Endothelial cell of umbilical vein (primary cell): ENCODE measurements around the gene KAT2A. TPM values are rescaled to one million over a fixed set of nuclear protein-coding genes. Genes with fewer than 3 reads are reported as not detected.

ENCODE experiments used
- BruUV-seq: library from RNA; stranded (reverse); fragments of 400-500 nt; replicated peaks from 2 replicates; lab custom pipeline; 2021; lab: Mats Ljungman, UMichigan
- CTCF ChIA-PET: fragments of 300-600, 350-600 bp; sonication (Branson Sonifier 250); formaldehyde crosslinking; loops from one replicate; lab custom pipeline; 2021; ENCODE audit warnings: antibody characterized with exemption, inconsistent platforms; lab: Charles Lee
- POLR2A ChIA-PET: fragments of 300-600, 350-600 bp; sonication (Branson Sonifier 250); formaldehyde crosslinking; loops from one replicate; lab custom pipeline; 2021; ENCODE audit warnings: antibody characterized with exemption, inconsistent platforms; lab: Charles Lee
- DNase-seq: peaks from one replicate; pipeline ENCODE4 v3.0.0-alpha.2; 2011; ENCODE audit warnings: low read depth, low spot score
- FAIRE-seq: peaks from 2 replicates; lab custom pipeline; 2011; peaks lifted over from hg19 to GRCh38; lab: Jason Lieb, UNC
- H2AFZ ChIP-seq: 2 replicates; pipeline ENCODE4 v1.6.0; 2012; ENCODE audit warnings: low read depth, low read length, control low read depth, inconsistent platforms
- H3K27ac ChIP-seq: 2 replicates; pipeline ENCODE4 v1.5.1; 2011; ENCODE audit warnings: low read depth, mild to moderate bottlenecking, control low read depth, low read length, moderate library complexity; ENCODE audit not compliant: insufficient read depth
- H3K27me3 ChIP-seq, 2 experiments: 2 replicates each; pipeline versions ENCODE4 v1.6.0 to v1.6.1; 2011; ENCODE audit warnings: low read length in 2 of 2, mixed read lengths in 1 of 2; ENCODE audit not compliant: control insufficient read depth in 2 of 2, insufficient read depth in 2 of 2
- H3K36me3 ChIP-seq, 2 experiments: 2 replicates in 1 of 2; 3 replicates in 1 of 2; pipeline ENCODE4 v1.5.1; 2011; ENCODE audit warnings: low read length in 2 of 2, mild to moderate bottlenecking in 1 of 2, moderate library complexity in 1 of 2; ENCODE audit not compliant: control insufficient read depth in 2 of 2, insufficient read depth in 2 of 2; ENCODE audit errors: extremely low read depth in 1 of 2
- H3K4me1 ChIP-seq: 3 replicates; pipeline ENCODE4 v1.5.1; 2011; ENCODE audit warnings: mild to moderate bottlenecking, low read length; ENCODE audit not compliant: control insufficient read depth, insufficient read depth; ENCODE audit errors: extremely low read depth
- H3K4me2 ChIP-seq: 2 replicates; pipeline ENCODE4 v1.6.1; 2011; ENCODE audit warnings: low read length, control low read depth, mixed read lengths; ENCODE audit not compliant: insufficient read depth
- H3K4me3 ChIP-seq, 3 experiments: fragments of 200-600 bp in 1 of 3; sonication (generic), shearing (Covaris generic) in 1 of 3; replicated peaks in 1 of 3; 2 replicates each; pipeline ENCODE4 v1.5.1; 2011 to 2016; ENCODE audit warnings: control low read depth in 3 of 3, low read length in 3 of 3, mild to moderate bottlenecking in 2 of 3, inconsistent platforms in 1 of 3, low read depth in 1 of 3, moderate library complexity in 1 of 3; ENCODE audit not compliant: insufficient read depth in 1 of 3
- H3K79me2 ChIP-seq: 2 replicates; pipeline ENCODE4 v1.6.0; 2012; ENCODE audit warnings: low read length, inconsistent platforms; ENCODE audit not compliant: control insufficient read depth, insufficient read depth
- H3K9ac ChIP-seq: replicated peaks from 2 replicates; pipeline ENCODE3; 2011; ENCODE audit warnings: low read length, control low read depth; ENCODE audit not compliant: insufficient read depth; ENCODE audit errors: extremely low read depth
- H3K9me1 ChIP-seq: replicated peaks from 3 replicates; pipeline ENCODE4 v1.6.0; 2011; ENCODE audit warnings: mild to moderate bottlenecking, low read length; ENCODE audit not compliant: control insufficient read depth, insufficient read depth; ENCODE audit errors: extremely low read depth
- H3K9me3 ChIP-seq: replicated peaks from 2 replicates; pipeline ENCODE4 v1.5.1; 2012; ENCODE audit warnings: low read length, inconsistent platforms; ENCODE audit not compliant: control insufficient read depth, insufficient read depth
- H4K20me1 ChIP-seq: replicated peaks from 2 replicates; pipeline ENCODE3; 2011; ENCODE audit warnings: mild to moderate bottlenecking, low read length; ENCODE audit not compliant: control insufficient read depth, insufficient read depth; ENCODE audit errors: extremely low read depth
- CTCF ChIP-seq, 2 donors: IDR thresholded peaks; 1 replicate in 1 of 2; 2 replicates in 1 of 2; pipeline ENCODE4 v1.5.1; 2011; ENCODE audit warnings: low read length in 2 of 2, mild to moderate bottlenecking in 2 of 2, moderate library complexity in 2 of 2, control low read depth in 1 of 2, inconsistent platforms in 1 of 2, low read depth in 1 of 2; ENCODE audit not compliant: insufficient read depth in 1 of 2; ENCODE audit errors: extremely low read depth in 1 of 2
- EZH2 ChIP-seq: IDR thresholded peaks from 2 replicates; pipeline ENCODE4 v1.6.1; 2012; ENCODE audit warnings: borderline replicate concordance, low read depth, mild to moderate bottlenecking, moderate library complexity, low read length, inconsistent platforms; ENCODE audit not compliant: severe bottlenecking
- FOS ChIP-seq: IDR thresholded peaks from 2 replicates; pipeline ENCODE4 v1.6.1; 2011; ENCODE audit warnings: mild to moderate bottlenecking, low read length, moderate library complexity, borderline replicate concordance; ENCODE audit not compliant: insufficient read depth
- GATA2 ChIP-seq: IDR thresholded peaks from 2 replicates; pipeline ENCODE4 v1.7.0; 2011; ENCODE audit warnings: low read depth, mild to moderate bottlenecking, moderate library complexity, mixed read lengths, low read length; ENCODE audit not compliant: insufficient read length, insufficient read depth
- JUN ChIP-seq: IDR thresholded peaks from 2 replicates; pipeline ENCODE4 v1.6.1; 2011; ENCODE audit warnings: borderline replicate concordance, low read depth; ENCODE audit not compliant: insufficient read length, insufficient read depth
- MAX ChIP-seq: IDR thresholded peaks from 2 replicates; pipeline ENCODE4 v1.6.1; 2011; ENCODE audit not compliant: insufficient read depth, insufficient read length
- MYC ChIP-seq: IDR thresholded peaks from one replicate; pipeline ENCODE4 v1.6.1; 2011; ENCODE audit warnings: mild to moderate bottlenecking, low read depth, low read length
- POLR2A ChIP-seq: IDR thresholded peaks from 2 replicates; pipeline ENCODE4 v1.6.1; 2012; ENCODE audit warnings: low read depth, mild to moderate bottlenecking, control low read depth, low read length
- POLR2AphosphoS5 ChIP-seq: IDR thresholded peaks from 2 replicates; pipeline ENCODE4 v1.6.1; 2012; ENCODE audit warnings: low read depth, mild to moderate bottlenecking, control low read depth, low read length, moderate library complexity; ENCODE audit not compliant: insufficient read depth
- dilution Hi-C: fragments of 300-500 bp; cut with MboI; formaldehyde crosslinking; loops from one replicate; pipeline ENCODE4 v1.15.0; 2019; ENCODE audit warnings: low sequenced_read_pairs; ENCODE audit not compliant: extremely low pct_ligation_motif_present
- intact Hi-C: fragments of 100-400 bp; cut with micrococcal nuclease; formaldehyde crosslinking; loops from one replicate; pipeline ENCODE4 v1.10.0; 2022
- polyA plus RNA-seq, 4 experiments: library from polyadenylated mRNA; depleted of rRNA in 3 of 4; stranded (reverse) in 3 of 4; unstranded in 1 of 4; fragments of >200 nt; gene quantifications; 2 replicates each; pipeline versions ENCODE4 v1.2.1 to v1.2.3, GENCODE V29; 2011 to 2012; ENCODE audit warnings: missing spikeins in 1 of 4
- total RNA-seq: library from RNA; stranded (reverse); gene quantifications from 2 replicates; pipeline ENCODE4 v1.2.3, GENCODE V29; 2021

KAT2A gene
- total and polyA plus RNA-seq, 2 donors (not counting 3 experiments of a cell fraction or from before 2014, with no cell fraction given), result 32.9 to 33.4 TPM

- Histone ChIP-seq H3K4me2 (no peak overlapping the region), H3K27me3 (no peaks in the 10 kb centered on the region), H2AFZ (no peak overlapping the region), H3K9ac (no peak overlapping the region), H3K27ac (no peak overlapping the region), H3K4me3 (no peak overlapping the region), H3K36me3 (no peaks in the 10 kb centered on the region), H3K79me2 (no peaks in the 10 kb centered on the region), H3K9me3 (no peaks in the 10 kb centered on the region), H3K4me1 (peaks cover 9% of the 10 kb centered on the region), H4K20me1 (no peaks in the 10 kb centered on the region), H3K9me1 (no peaks in the 10 kb centered on the region)
- BruUV-seq, result no TSS peak
- POLR2A ChIA-PET, result no interaction called here
- FAIRE-seq, result no peak
- DNase-seq, result no peak
- intact Hi-C loops (no loop called here), dilution Hi-C loops (loop anchor here (25.0 kb wide), 1 partner anchor 149 kb away; the partner anchor contains the start of gene CNP)
- no peak for TF ChIP-seq MYC
- CTCF ChIA-PET, result interaction anchor here (1.0 to 1.6 kb wide), 3 partner anchors 10 to 148 kb away, joined by 4 to 8 read pairs (median 6); no protein-coding TSS in a partner anchor
Measured at GRCh38 chr17:42111265-42111636, 9.9 kb downstream of the KAT2A start.

GRCh38 chr17:42110301-42111264, 10.6 kb downstream of the KAT2A start:
- POLR2A ChIA-PET, result no interaction called here
- H3K36me3 ChIP-seq, result no peaks in the 10 kb centered on the region

More at GRCh38 chr17:42110301-42111264, 10.6 kb downstream of the KAT2A start:
- Histone ChIP-seq H3K4me2 (no peak overlapping the region), H3K9ac (no peak overlapping the region), H3K27me3 (no peaks in the 10 kb centered on the region), H4K20me1 (no peaks in the 10 kb centered on the region), H3K9me1 (no peaks in the 10 kb centered on the region), H3K27ac (no peak overlapping the region), H2AFZ (no peak overlapping the region), H3K4me1 (peaks cover 9% of the 10 kb centered on the region), H3K79me2 (no peaks in the 10 kb centered on the region), H3K4me3 (no peak overlapping the region), H3K9me3 (no peaks in the 10 kb centered on the region)
- dilution Hi-C loops, result loop anchor here (25.0 kb wide), 1 partner anchor 148 kb away; the partner anchor contains the start of gene CNP
- FAIRE-seq (no peak), DNase-seq (no peak)
- no TSS peak for BruUV-seq
- intact Hi-C loops, result no loop called here
- TF ChIP-seq POLR2AphosphoS5, result no peak
- TF ChIP-seq POLR2A, result no peak
- TF ChIP-seq MAX, result no peak
- no peak for TF ChIP-seq CTCF (IDR thresholded peaks at IDR 0.05; ENCODE audit: extremely low read depth in 1 of 2, insufficient read depth in 1 of 2, low read depth in 1 of 2, low read length in 2 of 2)
- no peak for TF ChIP-seq MYC
- TF ChIP-seq JUN, result no peak
- no peak for TF ChIP-seq FOS
- no peak for TF ChIP-seq GATA2
- TF ChIP-seq EZH2, result no peak
- CTCF ChIA-PET, result interaction anchor here (1.0 to 1.6 kb wide), 3 partner anchors 9 to 147 kb away, joined by 4 to 8 read pairs (median 6); no protein-coding TSS in a partner anchor
